ACC112 (cell line): ENCODE data around the gene ACMSD.
"Not testable (repeated sequence)": the region's sequence is repeated elsewhere in the genome, so short reads cannot be mapped to it uniquely, and the experiment has no call there.

Source experiments
- H2AFZ ChIP-seq: fragments of 200-600 bp; sonication (generic); one replicate; pipeline ENCODE4 v1.6.0; 2017; ENCODE audit warnings: antibody characterized with exemption, low read length; ENCODE audit not compliant: unreplicated experiment
- H3K27ac ChIP-seq: fragments of 200-600 bp; sonication (generic); 2 replicates; pipeline ENCODE4 v1.5.1; 2014; ENCODE audit warnings: low read depth, mild to moderate bottlenecking, antibody characterized with exemption, low read length, moderate library complexity
- H3K27me3 ChIP-seq: fragments of 200-600 bp; sonication (generic); 2 replicates; pipeline ENCODE4 v1.6.1; 2014; ENCODE audit warnings: mild to moderate bottlenecking, antibody characterized with exemption, low read length, moderate library complexity, mixed read lengths; ENCODE audit not compliant: insufficient read depth
- H3K36me3 ChIP-seq: fragments of 200-600 bp; sonication (generic); 2 replicates; pipeline ENCODE4 v1.6.1; 2016; ENCODE audit warnings: mild to moderate bottlenecking, antibody characterized with exemption, low read length, moderate library complexity, mixed read lengths; ENCODE audit not compliant: insufficient read depth
- H3K4me1 ChIP-seq: fragments of 200-600 bp; sonication (generic); one replicate; pipeline ENCODE4 v1.6.1; 2016; ENCODE audit warnings: low read length, mixed read lengths; ENCODE audit not compliant: insufficient read depth, unreplicated experiment, control insufficient read depth
- H3K4me3 ChIP-seq: fragments of 200-600 bp; sonication (generic); 2 replicates; pipeline ENCODE4 v1.5.1; 2014; ENCODE audit warnings: mild to moderate bottlenecking, low read depth, low read length
- H3K79me2 ChIP-seq: fragments of 200-600 bp; sonication (generic); one replicate; pipeline ENCODE4 v1.6.0; 2016; ENCODE audit warnings: low read length; ENCODE audit not compliant: control insufficient read depth, unreplicated experiment, insufficient read depth

The ACMSD gene

DNA sequence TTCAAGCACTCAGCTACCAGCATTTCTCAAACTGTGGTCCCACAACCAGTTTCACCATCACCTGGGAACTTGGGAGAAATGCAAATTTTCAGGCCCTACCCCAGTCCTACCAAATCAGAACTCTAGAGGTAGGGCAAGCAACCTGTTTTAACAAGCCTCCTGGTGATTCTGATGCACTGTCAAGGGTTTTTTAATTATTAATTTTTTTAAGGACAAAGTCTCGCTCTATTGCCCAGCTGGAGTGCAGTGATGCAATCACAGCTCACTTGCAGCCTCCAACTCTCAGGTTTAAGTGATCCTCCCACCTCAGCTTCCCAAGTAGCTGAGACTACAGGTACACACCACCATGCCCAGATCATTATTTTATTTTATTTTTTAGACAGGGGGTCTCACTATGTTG, 7.8 kb downstream of the ACMSD start:
- Histone ChIP-seq H3K79me2 (no peaks in the 10 kb centered on the region), H3K4me3 (no peak overlapping the region), H2AFZ (no peak overlapping the region), H3K36me3 (no peaks in the 10 kb centered on the region), H3K27me3 (no peaks in the 10 kb centered on the region), H3K4me1 (no peaks in the 10 kb centered on the region), H3K27ac (no peak overlapping the region)

DNA sequence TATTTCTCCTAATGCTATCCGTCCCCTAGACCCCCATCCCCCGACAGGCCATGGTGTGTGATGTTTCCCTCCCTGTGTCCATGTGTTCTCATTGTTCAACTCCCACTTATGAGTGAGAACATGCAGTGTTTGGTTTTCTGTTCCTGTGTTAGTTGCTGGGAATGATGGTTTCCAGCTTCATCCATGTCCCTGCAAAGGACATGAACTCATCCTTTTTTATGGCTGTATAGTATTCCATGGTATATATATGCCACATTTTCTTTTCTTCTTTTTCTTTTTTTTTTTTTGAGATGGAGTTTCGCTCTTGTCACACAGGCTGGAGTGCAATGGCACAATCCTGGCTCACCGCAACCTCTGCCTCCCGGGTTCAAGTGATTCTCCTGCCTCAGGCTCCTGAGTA, 9.2 kb downstream of the ACMSD start:
- not testable (repeated sequence) for H3K4me1 ChIP-seq, H3K79me2 ChIP-seq, H3K27me3 ChIP-seq, H2AFZ ChIP-seq, H3K36me3 ChIP-seq, H3K27ac ChIP-seq, H3K4me3 ChIP-seq

DNA sequence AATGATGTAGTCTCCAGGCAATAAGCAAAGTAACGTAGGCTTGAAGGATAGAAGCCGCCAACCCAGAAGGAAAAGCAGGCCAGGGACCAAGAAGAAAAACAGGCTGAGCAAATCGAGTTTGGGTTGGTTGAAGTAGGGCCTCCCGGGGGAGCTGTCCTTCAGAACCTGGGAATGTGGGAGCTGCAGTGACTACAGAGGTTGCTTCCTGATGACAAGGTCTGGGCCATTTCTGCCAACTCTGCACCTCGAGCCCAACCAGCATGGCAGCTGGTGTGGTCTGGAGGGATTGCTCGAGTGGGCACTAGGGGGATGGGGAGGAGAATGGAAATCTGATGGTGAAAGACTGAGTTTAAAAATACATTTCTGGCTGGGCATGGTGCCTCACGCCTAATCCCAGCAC, 14.1 kb downstream of the ACMSD start:
- Histone ChIP-seq H3K4me1 (no peaks in the 10 kb centered on the region), H3K4me3 (no peak overlapping the region), H3K79me2 (no peaks in the 10 kb centered on the region), H2AFZ (no peak overlapping the region), H3K36me3 (no peaks in the 10 kb centered on the region), H3K27ac (no peak overlapping the region), H3K27me3 (no peaks in the 10 kb centered on the region)

DNA sequence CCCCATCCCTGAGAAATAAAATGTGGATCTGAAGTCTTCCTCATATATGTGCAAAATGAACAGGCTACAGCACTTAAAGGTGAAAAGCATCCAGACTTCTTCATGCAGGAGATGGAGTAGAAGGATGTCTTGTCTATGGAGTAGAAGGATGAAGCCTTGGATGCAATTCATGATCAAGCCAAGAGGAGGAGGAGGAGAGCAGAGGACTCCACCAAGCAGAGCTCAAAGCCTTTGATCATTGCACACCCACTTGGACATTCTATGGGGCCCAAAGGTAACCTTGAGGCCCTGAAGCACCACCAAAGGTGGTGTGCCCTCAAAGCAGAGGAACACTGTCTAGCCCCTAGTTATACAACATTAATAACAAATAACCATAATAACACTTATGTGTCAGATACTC, 17.3 kb downstream of the ACMSD start:
- no peaks in the 10 kb centered on the region for H3K4me1 ChIP-seq
- H3K4me3 ChIP-seq = no peak overlapping the region
- H3K36me3 ChIP-seq = no peaks in the 10 kb centered on the region
- H2AFZ ChIP-seq = no peak overlapping the region
- no peaks in the 10 kb centered on the region for H3K27me3 ChIP-seq
- no peaks in the 10 kb centered on the region for H3K79me2 ChIP-seq
- no peak overlapping the region for H3K27ac ChIP-seq

DNA sequence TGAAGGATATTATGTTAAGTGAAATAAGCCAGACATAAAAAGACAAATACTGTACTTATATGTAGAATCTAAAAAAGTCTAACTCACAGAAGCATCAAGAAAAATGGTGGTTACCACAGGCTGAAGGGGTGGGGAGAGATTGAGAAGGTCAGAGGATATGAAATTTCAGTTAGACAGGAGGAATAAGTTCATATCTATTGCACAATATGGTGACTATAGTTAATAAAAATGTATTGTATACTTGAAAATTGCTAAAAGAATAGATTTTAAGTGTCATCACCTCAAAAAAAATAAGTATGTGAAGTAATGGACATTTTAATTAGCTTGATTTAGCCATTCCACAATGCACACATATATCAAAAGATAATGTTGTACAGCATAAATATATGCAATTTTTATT, 19.8 kb downstream of the ACMSD start:
- no peak overlapping the region for H3K4me3 ChIP-seq
- no peak overlapping the region for H2AFZ ChIP-seq
- no peaks in the 10 kb centered on the region for H3K4me1 ChIP-seq
- H3K79me2 ChIP-seq = no peaks in the 10 kb centered on the region
- no peak overlapping the region for H3K27ac ChIP-seq
- no peaks in the 10 kb centered on the region for H3K27me3 ChIP-seq
- H3K36me3 ChIP-seq = no peaks in the 10 kb centered on the region

DNA sequence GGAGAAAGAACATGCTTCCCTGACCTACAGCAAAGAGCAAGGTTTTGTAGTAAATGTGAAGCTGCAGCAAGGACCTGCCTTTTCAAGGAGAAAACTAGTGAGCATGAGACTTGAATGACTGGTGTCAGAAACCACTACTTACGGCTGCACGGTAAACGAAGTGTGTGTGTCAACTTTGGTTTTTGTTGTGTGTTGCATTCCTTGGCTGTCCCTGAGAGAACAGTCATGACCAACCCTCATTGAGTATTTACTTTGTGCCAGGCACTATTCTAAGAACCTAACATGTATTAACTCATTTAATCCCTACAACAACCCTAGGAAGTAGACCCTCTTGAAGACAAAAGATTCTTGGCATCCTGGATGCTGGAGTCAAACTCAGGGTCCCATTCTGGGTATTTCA, 22.8 kb downstream of the ACMSD start:
- Histone ChIP-seq H3K27ac (no peak overlapping the region), H3K79me2 (no peaks in the 10 kb centered on the region), H3K4me3 (no peak overlapping the region), H3K4me1 (peaks cover 1% of the 10 kb centered on the region), H2AFZ (no peak overlapping the region), H3K27me3 (no peaks in the 10 kb centered on the region), H3K36me3 (no peaks in the 10 kb centered on the region)

DNA sequence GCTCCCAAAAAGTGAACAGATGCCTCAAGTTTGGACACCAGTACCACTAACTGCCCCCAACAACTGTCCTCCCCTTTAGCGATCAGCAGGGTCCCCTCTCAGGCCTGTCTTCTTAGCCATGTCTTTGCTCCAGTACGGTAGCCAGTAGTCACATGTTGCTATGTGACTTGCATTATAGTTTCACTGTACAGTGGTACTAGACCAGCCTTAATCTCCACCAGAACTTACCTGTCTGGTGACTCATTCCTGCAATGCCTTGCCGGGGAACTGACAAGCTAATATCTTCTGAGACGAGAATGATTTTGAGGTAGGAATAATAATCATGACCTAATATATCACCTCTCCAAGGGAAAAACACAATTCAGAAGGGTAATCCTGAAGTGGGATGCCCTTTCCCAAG, 23.7 kb downstream of the ACMSD start:
- H2AFZ ChIP-seq = no peak overlapping the region
- no peak overlapping the region for H3K4me3 ChIP-seq
- peaks cover 10% of the 10 kb centered on the region for H3K4me1 ChIP-seq
- H3K36me3 ChIP-seq = no peaks in the 10 kb centered on the region
- no peaks in the 10 kb centered on the region for H3K79me2 ChIP-seq
- H3K27ac ChIP-seq = no peak overlapping the region
- no peaks in the 10 kb centered on the region for H3K27me3 ChIP-seq

DNA sequence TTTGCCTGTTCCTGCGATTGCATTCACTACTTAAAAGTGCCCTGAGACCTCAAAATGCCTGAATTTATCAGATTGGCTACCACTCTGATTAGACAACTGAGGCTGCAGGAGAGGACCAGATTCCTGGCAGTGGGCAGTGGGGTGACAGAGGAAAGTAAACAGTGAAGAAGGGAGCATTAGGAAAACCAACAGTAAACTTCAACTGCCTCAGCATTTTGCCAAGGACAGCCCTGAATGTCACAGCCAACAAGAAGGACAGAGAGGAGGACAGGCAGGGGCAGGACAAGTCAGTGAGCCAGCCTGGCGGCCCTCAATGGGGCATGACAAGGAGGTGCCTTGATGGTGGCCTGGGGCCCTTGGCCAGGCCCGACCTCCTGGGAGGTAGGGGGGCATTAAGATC, 24.3 kb downstream of the ACMSD start:
- no peak overlapping the region for H3K27ac ChIP-seq
- no peaks in the 10 kb centered on the region for H3K36me3 ChIP-seq
- H3K79me2 ChIP-seq = no peaks in the 10 kb centered on the region
- H2AFZ ChIP-seq = no peak overlapping the region
- H3K27me3 ChIP-seq = no peaks in the 10 kb centered on the region
- H3K4me1 ChIP-seq = peaks cover 14% of the 10 kb centered on the region
- H3K4me3 ChIP-seq = no peak overlapping the region

DNA sequence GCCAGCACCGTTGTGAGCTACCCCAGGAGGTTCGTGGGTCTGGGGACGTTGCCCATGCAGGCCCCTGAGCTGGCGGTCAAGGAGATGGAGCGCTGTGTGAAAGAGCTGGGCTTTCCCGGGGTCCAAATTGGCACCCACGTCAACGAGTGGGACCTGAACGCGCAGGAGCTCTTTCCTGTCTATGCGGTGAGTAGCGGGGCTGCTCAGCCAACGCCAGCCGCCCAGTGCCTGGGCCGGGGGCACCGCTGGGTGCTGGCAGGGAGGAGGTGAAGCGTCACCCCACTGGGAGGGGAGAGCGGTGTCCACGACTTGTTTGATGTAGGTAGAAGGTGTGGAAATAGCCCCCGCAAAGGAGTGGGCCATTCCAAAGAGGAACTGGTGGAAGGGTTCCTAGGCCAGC, 25.0 kb downstream of the ACMSD start:
- Histone ChIP-seq H3K36me3 (no peaks in the 10 kb centered on the region), H3K4me1 (peaks cover 14% of the 10 kb centered on the region), H3K27me3 (no peaks in the 10 kb centered on the region), H2AFZ (no peak overlapping the region), H3K79me2 (no peaks in the 10 kb centered on the region), H3K27ac (no peak overlapping the region), H3K4me3 (no peak overlapping the region)

DNA sequence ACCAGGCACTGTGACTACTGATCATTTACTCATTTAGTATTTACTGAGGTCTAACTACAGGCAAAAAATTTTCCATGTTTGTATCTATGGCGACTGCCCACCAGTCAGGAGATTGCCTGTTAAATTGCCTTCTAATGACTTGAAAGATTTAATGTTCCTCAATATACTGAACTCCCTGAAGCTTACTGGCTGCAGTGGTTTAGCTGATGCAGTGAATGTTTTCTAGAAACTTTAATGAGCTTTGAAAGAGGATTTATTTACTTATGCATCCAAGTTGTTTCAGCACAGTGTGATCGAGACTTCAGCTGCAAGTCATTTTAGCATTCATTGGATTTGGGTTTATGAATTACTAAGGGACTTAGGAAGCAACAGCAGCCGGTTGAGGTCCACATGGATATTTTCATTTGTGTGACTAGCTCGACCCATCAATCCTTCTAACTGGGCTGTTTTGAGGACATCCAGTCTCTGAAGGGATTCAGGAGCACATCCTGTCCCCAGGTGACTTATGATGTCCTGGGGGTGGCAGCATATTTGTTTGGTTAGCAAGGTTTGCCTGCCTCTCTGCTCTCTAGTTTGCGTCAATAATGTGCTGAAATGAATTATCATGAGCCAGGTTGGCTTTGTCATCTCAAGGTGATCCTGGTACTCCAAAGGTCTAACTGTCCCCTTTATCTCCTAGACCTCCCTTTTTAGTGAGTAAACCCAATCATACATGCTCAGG, 26.8 kb downstream of the ACMSD start:
- no peak overlapping the region for H3K27ac ChIP-seq
- no peaks in the 10 kb centered on the region for H3K36me3 ChIP-seq
- H3K4me1 ChIP-seq = peaks cover 14% of the 10 kb centered on the region
- H3K79me2 ChIP-seq = no peaks in the 10 kb centered on the region
- no peak overlapping the region for H2AFZ ChIP-seq
- no peaks in the 10 kb centered on the region for H3K27me3 ChIP-seq
- no peak overlapping the region for H3K4me3 ChIP-seq

DNA sequence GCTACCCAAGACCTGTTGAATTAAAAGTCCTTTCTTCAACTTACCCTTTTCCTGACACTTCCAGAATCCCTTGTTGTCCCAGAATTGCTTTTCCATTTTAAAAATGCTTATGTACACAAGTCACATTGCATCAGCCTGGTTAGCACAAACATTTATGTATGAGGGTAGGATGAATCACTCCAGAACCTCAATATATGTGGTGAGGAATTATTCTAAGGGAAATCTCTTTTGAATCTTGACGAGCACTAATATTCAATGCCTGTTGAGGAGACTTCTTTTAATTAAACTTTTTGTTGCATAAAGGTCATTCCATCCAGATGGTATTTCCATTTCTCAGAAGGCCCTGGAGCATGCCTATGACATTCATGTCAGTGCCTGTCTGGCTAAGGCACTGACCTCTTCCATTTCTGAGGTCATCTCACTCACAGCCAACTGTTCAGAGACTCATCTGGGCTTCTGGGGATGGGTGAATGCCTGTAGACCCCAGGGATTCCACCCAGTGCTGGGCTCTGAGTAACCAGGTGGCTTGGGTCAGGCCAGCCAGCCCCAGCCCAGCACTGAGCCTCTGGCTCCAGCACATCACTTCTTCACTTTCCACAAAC, 28.2 kb downstream of the ACMSD start:
- H3K4me1 ChIP-seq = peaks cover 14% of the 10 kb centered on the region
- H3K4me3 ChIP-seq = no peak overlapping the region
- no peaks in the 10 kb centered on the region for H3K36me3 ChIP-seq
- H3K79me2 ChIP-seq = no peaks in the 10 kb centered on the region
- H3K27me3 ChIP-seq = no peaks in the 10 kb centered on the region
- no peak overlapping the region for H2AFZ ChIP-seq
- no peak overlapping the region for H3K27ac ChIP-seq
